HG02678 (cell line): ENCODE measurements around the gene GNG7.
"Not testable (repeated sequence)": the region's sequence is repeated elsewhere in the genome, so short reads cannot be mapped to it uniquely, and the experiment has no call there.

Experiments used
- ATAC-seq: cut with Tn5 transposase; IDR thresholded peaks from one replicate; pipeline ENCODE4 v1.9.1; 2021; ENCODE audit warnings: mild to moderate bottlenecking, moderate library complexity; ENCODE audit not compliant: unreplicated experiment

GNG7 gene

GRCh38 chr19:2606774-2607173 lies 95.7 kb downstream of the GNG7 start:
- ATAC-seq = not testable (repeated sequence)

GRCh38 chr19:2605889-2606288 lies 96.6 kb downstream of the GNG7 start:
- ATAC-seq = not testable (repeated sequence)

- no peak for ATAC-seq
Measured at GRCh38 chr19:2604747-2605329, 97.7 kb downstream of the GNG7 start.

GRCh38 chr19:2603334-2603733 lies 99.2 kb downstream of the GNG7 start:
- ATAC-seq = no peak

- no peak for ATAC-seq
Measured at GRCh38 chr19:2602391-2603181, 99.9 kb downstream of the GNG7 start.

GRCh38 chr19:2600914-2601870 lies 101.3 kb downstream of the GNG7 start:
- ATAC-seq = no peak

GRCh38 chr19:2594319-2594718 lies 108.2 kb downstream of the GNG7 start:
- no peak for ATAC-seq

- no peak for ATAC-seq
Measured at GRCh38 chr19:2592824-2593223, 109.7 kb downstream of the GNG7 start.

GRCh38 chr19:2591537-2592291 lies 110.8 kb downstream of the GNG7 start:
- no peak for ATAC-seq

GRCh38 chr19:2590630-2591399 lies 111.7 kb downstream of the GNG7 start:
- no peak for ATAC-seq

- ATAC-seq = no peak
Measured at GRCh38 chr19:2589441-2589840, 113.1 kb downstream of the GNG7 start.

- ATAC-seq = no peak
Measured at GRCh38 chr19:2588081-2588777, 114.3 kb downstream of the GNG7 start.

- no peak for ATAC-seq
Measured at GRCh38 chr19:2587001-2587719, 115.3 kb downstream of the GNG7 start.

- ATAC-seq = no peak
Measured at GRCh38 chr19:2586196-2586595, 116.3 kb downstream of the GNG7 start.

- no peak for ATAC-seq
Measured at GRCh38 chr19:2584002-2584401, 118.5 kb downstream of the GNG7 start.

GRCh38 chr19:2582984-2583956 lies 119.2 kb downstream of the GNG7 start:
- no peak for ATAC-seq

GRCh38 chr19:2580396-2580795 lies 122.1 kb downstream of the GNG7 start:
- ATAC-seq = not testable (repeated sequence)
